HG02623 (cell line): ENCODE results near the gene PEF1.
"Not testable (repeated sequence)": the region's sequence is repeated elsewhere in the genome, so short reads cannot be mapped to it uniquely, and the experiment has no call there.

ENCODE experiments used
- ATAC-seq: cut with Tn5 transposase; IDR thresholded peaks from one replicate; pipeline ENCODE4 v1.9.1; 2021; ENCODE audit warnings: moderate library complexity; ENCODE audit not compliant: unreplicated experiment

The PEF1 gene

DNA sequence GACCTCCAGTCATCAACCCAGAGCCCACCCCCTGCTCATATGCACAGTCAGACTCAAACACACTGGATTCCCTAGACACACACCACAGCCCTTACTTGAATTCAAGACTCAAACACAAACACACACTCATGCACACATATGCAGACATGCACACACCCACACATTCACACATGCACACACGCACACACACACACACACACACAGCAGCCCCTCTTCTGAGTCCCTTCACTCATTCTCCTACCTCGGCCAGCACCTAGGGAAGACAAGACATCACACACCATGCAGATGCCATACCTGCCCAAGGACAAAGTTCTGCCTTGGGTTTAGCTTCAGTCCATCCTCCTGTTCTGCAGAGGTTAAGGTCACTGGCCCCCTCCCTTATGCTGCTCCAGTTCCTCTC, 28.7 kb downstream of the PEF1 start:
- no peak for ATAC-seq

DNA sequence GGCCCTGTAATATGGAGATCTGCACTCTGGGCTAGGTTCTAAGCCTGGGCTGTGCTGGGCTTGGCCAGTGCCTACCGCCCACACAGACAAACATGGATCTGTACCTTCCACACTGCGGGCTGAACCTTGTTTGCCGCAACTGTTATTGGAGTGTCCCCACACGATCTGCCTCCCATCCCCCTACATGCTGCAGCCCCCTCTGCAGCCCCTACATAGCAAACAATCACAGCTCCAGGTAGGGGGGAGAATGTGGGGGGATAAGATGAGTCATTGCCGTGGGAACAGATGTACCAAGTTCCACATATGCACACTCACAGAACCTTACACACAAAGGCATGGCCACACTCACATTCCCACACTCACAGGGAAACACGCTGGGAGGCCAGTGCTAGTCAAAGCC, 29.3 kb downstream of the PEF1 start:
- no peak for ATAC-seq

DNA sequence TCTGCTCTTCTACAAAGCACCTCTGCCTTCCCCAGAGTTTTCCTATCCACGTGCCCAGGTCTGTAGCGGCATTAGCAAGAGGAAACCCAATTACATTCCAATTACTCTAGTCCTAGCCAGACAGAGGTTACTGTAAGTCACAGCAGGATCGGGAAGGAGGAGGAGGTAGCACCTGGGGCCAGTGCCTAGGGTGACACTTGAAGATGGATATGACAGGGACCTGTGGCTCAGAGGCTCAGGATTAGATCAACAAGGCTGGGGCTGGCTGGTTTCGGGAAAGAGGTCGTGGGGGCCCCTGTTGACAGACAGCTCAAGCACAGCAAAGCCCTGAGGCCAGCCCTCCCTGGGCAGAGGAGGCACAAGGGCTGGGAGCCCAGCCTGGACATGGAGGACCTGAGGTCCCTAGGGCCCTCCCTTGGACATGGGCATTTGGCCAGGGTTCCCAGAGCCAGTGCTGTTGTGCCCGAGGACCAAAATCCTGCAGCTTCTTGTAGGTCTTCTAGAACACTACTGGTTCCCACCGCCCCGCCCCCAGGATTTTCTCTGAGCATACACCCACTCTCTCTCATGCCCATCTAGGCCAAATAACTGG, 30.2 kb downstream of the PEF1 start:
- ATAC-seq = no peak

DNA sequence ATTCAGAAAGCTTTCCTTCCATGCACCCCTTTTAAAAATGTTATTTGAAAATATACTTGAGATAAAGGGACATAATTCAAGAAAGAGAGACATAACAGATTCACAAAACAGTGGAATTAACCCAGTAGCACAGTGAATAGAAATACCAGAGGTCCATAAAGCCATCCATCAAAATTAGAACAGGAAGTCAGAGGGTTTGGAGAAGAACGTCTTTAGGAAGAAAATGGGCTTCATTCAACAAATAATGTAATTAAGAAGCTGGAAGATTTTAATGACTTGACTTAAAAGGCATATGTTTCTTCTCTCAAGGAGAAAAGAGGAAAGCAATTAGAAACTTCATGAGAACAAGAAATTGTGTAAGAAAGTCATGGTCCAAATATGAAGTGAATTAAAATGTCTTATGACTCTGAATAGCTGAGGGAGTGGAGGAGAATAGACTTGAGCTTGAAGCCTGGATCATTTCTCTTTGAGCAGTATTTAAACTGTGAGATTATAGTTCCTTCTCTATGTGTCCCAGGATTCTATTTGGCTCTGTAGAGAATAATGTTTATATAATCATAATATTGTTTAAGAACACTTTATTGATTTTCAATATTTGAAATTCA, 35.1 kb downstream of the PEF1 start:
- ATAC-seq = no peak

DNA sequence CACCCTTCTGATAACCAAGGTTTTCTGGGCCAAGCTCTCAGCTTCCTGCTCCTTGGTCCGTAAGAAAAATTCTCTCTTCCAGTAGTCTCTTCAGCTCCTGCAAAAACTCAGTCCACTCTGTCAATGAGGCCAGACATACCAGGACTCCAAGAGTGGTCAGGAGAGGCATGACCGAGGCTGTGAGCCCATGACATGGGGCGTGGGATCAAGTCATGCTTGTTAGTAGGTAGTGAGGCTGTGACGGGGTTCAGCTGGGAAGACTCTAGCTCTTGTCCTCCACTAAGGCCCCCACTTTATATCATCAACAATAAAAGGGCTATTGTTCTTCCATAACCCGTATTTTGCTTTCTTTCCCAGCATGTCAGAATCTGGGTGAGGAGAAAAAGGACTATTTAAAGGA, 37.3 kb downstream of the PEF1 start:
- ATAC-seq = no peak

DNA sequence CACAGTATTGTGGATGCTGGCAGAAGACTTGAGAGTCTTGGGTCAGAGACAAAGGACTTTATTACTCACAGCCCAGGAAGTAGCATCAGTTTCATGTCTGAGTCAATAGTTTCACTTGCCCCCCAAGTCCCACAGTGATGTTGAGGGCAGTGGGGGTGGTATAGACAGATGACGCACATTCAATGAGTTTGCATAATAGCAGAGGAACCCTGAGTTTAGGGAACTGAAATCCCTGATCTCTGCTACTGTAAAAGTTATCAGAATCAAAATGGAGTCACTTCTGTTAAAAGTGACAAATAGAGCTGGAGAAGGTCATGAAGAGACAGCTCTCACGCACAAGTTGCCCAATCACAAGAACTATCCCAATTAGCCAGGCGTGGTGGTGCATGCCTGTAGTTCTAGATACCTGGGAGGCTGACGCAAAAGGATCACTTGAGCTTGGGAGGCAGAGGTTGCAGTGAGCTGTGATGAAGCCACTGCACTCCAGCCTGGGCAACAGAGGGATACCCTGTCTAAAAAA, 38.7 kb downstream of the PEF1 start:
- peak; percentile 87 for ATAC-seq

DNA sequence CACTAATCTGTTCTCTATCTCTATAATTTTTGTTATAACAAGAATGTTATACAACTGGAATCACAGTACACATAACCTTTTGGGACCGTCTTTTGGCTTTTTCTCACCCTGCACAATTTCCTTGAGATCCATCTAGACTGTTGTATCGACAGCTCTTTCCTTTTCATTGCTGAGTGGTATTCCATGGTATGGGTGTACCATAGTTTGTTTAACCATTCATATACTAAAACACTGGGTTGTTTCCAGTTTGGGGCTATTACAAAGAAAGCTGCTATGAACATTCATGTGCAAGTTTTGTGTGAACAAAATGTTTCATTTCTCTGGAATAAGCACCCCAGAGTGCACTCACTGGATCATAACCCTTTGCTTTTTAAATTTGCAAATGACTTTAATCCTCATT, 42.6 kb downstream of the PEF1 start:
- no peak for ATAC-seq

DNA sequence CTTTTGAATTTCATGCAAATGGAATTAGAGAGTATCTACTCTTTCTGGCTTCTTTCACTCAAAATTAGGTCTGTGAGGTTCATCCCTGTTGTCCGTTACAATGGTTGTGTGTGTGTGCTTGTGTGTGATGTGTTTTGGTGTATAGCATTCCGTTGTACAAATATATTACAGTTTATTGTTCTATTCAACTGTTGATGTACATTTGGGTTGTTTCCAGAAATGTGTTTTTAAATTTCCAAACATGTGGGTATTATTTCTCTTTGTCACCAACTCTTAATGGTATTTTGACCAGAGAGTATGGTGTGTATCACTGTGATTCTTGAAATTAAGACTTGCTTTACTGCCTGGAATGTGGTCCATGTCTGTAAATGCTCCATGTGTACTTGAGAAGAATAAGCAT, 44.0 kb downstream of the PEF1 start:
- ATAC-seq = no peak

DNA sequence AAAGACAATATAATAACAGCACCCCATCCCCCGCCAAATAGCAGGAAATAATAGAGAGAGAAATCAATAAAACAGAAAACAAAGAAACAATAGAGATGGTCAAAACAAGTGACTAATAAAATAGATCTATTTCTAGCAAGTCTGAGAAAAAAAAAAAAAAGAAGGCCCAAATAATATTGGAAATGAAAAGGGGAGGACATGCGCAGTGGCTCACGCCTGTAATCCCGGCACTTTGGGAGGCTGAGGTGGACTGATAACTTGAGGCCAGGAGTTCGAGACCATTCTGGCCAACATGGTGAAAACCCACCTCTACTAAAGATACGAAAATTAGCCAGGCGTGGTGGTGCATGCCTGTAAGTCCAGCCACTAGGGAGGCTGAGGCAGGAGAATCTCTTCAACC, 45.7 kb downstream of the PEF1 start:
- no peak for ATAC-seq

DNA sequence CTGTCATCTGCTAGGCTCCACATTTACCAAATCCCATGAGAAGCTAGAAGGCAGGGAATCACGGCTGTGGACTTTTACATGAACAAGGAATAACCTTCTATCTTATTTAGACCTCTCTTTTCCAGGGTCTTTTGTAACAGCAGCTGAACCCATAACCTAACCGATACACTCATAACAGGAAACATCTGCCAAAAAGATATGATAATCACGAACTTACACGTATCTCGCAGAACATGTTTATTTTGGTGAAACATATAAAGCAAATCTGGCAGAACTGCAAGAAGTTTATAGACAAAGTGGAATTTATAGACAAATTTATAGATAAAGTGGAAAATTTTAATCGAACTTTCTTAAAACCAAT, 48.0 kb downstream of the PEF1 start:
- ATAC-seq = no peak

DNA sequence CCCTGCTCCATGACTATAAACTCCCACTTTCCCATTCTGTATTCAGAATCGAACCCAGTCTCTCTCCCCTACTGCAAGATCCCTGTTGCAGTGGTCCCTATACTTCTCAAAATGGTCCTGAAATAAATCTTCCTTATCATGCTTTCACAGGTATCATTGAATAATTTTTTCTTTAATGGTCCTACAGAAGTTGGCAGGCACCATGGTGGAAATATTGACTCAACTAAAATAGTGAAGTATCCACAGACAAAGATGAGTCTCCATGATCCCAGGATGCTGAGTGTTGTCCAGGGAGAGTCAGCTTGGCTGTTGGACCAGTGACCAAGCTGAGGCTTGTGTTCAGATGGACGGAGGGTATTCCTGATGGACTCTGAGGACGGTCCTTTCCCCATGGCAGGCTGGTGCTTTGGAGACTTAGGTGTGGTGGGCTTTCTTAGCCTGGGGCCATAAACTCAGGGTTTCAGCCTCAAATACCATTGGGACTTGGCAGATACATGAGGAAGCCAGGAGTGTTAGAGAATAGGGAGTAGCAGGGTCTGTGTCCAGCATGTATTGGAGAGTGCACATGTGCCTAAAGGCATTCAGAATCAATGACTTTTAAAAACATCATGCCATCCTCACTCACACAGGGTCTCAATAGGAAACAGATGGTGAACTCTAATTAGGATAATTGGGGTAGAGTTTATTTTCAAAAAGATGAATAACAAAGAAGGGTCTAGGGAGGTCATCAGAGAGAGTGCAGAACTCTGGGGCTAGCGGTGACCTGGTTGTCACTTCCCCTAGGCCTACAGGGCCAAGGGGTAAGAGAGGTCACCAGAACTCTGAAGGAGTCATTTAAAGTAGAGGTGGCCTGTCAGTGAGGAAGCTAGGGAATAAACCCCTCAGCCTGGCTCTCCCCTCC, 48.6 kb downstream of the PEF1 start:
- no peak for ATAC-seq

DNA sequence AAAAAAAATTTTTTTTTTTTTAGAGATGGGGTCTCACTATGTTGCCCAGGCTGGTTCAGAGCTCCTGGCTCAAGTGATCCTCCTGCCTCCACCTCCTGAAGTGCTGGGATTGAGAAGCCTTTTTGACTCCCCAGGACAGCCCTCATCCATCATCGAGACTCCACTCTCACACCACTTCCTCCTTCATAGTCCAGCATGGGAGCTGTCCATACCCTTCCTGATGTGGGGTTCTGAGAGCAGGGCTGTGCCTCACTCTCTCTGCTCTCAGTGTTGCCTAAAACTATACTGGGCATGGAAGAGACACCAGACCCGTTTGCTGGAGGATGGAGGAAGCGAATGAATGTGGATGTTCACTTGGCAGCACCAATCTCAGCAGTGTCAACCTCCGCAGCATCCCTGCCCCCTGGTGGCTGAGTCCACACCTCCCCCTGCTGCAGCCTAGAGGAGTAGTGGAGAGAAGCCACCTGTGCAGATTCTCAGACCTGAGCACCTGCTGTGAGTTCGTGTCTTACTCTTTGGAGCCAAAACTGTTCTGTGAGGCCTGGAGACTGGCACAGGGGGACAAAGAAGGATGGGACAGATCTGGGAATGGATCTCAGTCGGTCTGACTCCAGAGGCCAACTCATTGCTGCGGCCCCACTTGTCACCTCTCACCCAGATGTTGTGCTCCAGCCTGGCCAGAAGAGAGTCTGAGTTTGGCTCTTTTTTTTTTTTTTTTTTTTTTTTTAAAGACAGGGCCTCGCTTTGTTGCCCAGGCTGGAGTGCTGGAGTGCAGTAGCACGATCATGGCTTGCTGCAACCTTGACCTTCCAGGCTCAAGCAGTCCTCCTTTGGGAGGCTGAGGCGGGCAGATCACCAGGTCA, 50.7 kb downstream of the PEF1 start:
- no peak for ATAC-seq

DNA sequence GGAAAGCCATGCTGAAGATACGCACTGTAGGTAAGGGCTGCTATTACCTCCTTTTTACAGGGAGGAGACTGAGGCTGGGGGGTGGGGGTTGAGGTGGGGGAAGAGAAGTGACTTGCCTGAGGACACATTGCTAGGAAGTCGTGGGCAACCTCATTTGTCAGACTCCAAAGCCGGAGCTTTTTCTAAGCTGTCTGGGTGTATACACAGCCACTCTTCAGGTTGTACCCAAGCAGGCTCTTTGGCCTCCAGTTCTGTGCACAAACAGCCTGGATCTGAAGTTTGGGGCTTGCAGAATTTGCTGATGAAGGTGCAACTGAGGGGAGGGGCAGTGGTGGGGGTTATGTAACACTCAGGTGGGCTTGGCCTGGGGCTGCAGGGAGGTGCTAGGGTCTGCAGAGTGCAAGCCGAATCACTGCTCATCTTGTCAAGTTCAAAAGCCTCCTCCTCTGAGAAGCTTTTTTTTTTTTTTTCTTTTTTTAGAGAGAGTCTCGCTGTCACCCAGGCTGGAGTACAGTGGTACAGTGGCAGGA, 51.5 kb downstream of the PEF1 start:
- no peak for ATAC-seq

DNA sequence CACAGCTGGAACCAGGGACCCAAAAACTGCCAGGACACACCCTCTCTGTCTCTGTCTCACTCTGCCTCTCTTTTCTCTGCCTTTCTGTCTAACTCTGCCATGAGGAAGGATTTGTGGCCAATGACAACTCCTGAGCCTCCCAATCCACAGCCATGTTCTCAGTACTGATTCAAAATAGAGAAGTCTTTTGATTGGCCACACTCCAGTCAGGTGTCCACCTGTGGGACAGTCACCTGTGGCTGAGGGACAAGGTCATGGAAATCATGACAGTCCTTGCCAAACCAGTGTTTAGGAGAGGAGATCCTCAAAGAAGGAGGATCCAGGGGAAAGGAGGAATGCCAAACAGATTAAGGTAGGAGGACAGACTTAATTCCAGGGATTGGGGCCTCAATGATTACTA, 52.5 kb downstream of the PEF1 start:
- ATAC-seq = no peak

DNA sequence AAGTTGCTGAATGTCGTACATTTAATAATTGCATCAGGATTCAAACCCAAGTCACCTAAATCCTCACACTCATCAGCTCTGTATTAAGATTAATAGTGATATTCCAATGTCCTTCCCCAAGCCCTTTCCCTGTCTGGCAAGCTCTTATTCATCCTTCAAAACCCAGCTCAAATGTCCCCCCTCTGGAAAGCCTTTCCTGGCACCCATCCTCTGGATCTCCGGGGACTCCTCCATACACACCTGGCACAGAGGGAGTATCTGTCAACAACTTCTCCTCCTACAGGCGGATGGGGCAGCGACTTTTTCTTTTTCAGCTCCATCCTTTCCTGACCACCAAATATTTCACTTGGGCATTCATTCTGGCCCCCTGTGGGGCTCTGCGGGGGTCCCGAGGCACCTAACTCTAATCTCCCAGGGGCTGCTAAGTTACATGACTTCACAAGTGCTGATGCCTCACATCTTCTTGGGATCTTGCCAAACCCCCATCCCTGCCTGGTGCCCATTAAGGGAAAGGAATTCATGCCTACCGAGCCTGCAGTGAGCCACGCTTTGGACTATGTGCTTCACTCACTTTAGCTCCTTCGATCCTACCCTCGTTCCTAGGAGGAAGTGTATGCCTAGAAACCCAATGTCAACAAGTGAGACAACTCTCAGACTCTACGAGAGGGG, 53.1 kb downstream of the PEF1 start:
- no peak for ATAC-seq

DNA sequence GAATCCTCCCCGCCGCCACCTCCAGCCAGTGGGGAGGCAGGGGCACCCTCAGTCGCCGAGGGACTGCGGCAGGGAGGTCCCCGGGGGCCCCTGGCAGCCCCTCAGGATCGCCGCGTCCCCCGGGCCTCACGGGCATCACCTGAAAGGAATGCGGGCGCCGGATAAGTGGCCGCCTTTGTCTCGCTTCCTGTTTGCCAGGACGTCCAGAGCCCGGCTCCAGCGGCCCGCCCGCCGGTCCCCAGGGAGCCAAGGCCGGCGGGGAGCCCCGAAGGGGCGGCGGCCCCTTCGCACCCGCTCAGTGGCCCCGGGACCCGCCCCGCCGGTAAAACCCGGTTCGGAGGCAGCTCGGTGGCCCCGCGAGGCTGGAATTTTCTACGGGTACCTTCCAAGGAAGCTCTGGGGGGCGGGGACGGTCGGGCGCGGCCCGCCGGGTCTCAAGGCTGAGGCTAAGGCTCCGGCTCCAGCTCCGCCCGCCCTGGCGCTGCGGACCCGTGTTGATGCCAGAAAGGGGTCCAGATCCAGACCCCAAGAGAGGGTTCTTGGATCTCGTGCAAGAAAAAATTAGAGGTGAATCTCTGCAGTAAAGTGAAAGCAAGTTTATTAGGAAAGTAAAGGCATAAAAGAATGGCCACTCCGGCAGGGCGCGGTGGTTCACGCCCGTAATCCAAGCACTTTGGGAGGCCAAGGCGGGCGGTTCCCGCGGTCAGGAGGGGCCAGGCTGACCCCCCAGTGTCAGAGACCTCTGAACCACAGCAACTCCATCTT, 55.7 kb downstream of the PEF1 start:
- no peak for ATAC-seq

DNA sequence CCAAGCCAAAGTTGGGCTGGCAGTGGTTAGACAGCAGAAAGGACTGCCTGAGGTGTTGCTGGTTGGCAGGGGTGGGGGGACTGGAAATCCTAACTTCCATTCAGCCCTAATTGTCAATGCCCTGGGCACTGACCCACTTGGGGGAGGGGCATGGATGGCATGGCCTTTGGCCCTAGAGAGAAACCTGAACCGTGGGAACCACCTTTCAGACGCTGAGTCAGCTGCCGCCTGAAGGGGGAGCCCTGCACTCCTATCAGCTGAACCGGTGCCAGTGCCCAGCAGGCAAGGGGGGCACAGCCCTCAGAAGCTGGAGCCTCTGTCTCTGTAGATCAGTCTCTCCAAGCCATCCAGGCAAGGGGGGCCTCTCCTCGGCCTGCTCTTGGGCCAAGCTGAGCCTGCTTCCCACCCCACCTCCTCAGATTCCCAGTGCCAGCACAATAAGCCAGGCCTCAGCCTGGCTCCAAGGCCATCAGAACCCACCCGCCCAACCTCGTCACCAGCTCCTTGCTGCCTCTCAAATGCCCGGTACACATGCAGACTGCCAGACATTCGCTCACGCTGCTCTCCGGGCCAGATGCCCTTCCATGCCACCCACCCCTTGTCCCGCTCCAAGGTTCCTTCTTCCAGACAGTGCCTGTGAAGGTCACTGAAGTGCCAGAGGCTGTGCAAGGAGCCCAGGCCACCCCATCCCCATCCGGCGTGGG, 56.8 kb downstream of the PEF1 start:
- no peak for ATAC-seq

DNA sequence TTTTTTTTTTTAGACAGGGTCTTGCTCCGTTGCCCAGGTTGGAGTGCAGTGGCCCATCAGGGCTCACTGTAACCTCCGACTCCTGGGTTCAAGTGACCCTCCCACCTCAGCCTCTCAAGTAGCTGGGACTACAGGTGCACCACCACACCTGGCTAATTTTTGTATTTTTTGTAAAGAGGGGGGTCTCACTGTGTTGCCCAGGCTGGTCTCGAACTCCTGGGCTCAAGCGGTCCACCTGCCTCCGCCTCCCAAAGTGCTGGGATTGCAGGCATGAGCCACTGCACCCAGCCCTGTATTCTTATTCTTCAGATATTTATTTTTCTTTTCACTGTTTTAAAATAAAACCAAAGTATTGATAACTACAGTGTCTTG, 57.4 kb downstream of the PEF1 start:
- ATAC-seq = not testable (repeated sequence)
